ENCODE results near the gene SLC25A29.
"Not testable (repeated sequence)": the region's sequence is repeated elsewhere in the genome, so short reads cannot be mapped to it uniquely, and the experiment has no call there.

SLC25A29 gene

DNA sequence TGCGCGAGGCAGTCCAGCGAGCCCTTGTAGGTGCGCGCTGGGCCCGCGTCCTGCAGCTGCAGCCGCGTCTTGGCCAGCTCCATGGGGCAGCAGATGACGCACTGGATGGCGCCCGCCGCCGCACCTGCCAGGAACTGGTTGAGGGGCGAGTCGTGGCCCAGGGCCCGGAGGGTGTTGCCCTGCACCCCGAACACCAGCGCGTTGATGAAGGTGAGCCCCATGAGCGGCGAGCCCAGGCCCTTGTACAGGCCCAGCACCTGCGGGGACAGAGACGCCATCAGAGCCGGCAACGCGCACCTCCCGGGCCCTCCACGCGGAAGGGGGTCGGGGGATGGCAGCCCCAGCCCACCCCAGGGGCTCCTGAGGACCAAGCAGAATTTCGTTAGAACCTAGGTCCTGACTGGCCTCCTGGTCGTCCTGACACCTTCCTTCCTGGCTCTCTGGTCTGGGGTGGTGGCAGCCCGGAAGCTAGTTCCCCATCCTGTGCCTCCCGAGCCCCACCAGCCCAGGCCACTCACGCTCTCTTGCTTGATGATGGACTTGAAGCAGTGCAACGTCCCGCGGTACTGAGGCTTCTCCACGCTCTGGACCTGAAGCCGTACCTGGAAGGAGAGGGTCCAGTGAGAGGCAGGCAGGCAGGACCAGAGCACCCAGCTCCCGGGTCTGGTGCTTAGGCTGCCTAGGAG lies 13.3 kb downstream of the SLC25A29 start:
- no peak for DNase-seq

DNA sequence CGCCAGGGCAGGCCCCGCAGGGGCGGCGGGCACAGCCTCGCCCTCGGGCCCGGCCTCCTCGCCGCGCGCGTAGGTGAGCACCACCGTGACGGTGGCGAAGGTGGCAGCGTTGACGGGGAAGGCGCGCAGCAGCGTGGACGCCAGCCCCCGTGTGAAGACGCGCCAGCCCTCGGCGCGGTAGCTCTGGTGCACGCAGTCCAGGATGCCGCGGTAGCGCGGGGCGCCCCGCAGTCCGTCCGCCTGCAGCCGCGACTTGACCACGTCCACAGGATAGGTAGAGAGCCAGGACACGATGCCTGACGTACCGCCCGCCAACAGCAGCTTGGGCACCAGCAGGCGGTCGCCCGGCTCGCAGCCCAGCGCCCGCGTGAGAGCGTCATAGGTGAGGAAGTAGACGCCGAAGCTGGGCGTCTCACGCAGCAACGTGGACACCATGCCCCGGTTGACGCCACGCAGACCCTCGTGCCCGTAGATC lies 13.9 kb downstream of the SLC25A29 start:
- DNase-seq: no peak

DNA sequence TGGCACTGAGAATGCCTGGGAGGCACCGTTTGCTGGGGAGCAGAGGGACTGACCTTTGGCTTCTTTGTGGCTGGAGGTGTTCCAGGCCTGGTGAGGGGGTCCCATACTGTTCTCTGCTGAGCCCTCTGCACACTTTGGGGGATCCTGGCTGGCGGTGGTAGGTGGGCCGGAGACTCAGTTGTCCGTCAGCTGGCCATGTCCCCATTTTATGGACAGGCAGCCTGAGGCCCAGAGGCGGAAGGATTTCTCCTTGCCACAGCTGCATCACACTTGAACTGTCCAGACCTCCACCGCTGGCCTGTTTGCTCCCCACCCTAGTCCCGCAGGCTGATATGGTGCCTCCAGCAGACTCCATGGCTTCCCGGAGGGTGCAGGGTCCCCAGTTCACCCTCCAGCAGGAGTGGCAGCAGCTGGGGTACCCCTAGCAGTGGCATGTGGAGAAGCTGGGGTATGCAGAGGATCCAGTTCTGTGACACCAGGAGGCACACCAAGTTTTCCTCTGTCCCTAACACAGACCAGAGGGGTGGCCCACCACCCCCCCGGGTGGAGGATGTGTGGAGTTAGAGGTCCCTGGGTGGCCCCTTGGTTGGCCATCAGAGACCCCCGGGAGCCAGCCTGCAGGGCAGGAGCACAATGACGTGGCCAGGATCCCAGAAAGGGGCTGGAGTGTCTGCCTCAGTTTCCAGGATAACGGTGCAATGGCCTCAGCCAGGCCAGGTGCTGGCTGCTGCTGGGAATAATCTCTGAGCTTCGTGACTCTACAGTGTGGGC lies 14.8 kb downstream of the SLC25A29 start:
- DNase-seq: no peak

DNA sequence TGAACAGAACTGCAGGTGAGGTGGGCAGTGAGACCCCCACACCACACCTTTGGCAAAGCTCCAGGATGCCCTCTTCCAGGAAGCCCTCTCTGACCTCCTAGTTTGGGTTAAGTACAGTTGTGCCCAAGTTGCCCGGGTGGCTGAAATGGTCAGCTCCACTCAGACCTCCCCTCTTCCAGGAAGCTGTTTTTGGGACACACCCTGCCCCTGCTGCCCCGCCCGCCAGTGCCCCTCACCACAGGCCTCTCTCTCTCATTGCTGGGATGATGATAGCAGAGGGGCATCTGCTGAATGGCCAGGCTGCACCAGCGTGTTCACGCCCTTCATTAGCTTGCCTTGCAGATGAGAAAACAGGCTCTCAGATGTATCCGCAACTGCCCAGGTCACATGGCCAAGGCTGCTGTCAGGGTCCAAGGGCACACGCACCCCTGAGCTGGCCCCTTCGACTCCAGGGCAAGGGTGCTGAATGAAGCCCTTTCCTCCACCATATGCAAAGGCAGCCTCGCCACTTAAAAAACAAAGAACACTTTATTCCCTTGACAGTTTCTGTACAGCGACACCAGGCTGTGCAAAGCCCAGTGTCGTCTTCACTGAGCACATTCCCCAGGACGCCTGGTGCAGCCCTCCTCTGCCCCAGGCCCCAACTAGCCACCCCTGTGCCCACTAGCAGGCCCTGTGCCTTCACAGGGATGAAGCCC lies 15.5 kb downstream of the SLC25A29 start:
- DNase-seq: no peak

DNA sequence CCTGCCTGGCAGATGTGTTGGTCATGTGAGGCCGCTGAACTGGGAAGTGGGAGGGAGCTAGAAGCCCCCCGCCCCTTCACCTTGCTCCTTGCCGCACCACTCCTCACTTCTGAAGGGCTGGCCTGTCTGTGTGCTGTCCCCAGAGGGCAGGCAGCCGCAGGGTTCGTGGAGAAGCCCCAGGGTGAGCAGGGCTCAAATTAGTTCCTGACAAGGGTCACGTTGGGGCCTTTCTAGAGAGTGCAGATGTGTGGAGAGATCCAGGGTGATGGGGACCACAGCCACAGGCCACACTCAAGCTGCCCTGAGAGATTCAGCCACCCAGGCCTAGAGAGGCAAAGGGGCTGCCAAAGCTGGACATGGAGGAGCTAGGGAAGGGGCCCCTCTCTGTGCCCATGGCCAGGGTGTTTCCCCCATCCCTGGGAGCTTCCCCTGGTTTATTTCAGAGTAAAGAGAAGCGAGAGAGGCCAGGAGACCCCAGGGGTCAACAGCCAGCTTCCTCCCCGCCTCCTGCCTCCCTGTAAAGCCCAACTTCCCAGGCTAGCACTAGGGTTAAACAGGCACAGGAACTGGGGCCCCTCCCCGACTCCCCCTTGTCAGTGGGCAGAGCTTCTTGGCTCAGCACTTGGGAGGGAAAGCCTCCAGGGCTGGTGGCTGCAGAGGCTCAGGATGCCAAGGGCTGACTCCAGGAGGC lies 16.2 kb downstream of the SLC25A29 start:
- DNase-seq: no peak

DNA sequence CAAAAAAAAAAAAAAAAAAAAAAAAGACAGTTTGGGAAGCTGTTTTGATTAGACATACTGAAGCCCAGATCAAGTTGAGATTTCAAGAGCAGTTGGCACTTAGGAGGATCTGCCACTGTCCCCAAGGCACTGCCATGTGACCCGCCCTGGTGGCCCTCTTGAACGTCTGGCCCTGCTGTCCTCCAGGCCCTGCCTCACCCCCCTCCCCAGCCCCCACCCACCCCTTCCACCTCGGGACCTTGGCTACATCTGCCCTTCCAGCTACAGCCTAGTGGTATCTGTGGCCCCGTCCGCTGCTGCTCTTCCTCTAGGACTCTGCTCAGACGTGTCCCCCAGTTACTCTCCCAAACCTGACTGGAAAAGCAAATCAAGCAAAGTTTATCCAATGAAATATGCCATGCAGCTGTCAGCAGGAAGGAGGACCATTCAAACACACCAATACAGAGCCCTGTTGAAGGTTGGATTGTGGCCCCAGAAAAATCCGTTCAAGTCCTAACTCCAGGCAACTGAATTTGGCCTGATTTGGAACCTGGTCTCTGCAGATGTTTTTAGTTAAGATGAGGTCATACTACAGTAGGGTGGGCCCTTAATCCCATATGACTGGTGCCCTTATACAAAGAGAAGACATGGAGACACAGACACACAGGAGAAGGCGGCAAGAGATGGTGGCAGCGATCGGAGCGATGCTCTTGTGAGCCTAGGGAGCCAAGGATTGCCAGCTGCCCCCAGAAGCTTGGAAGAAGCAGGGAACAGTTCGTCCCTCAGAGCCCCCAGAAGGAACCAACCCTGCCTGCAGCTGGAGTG lies 17.7 kb downstream of the SLC25A29 start:
- no peak for DNase-seq

DNA sequence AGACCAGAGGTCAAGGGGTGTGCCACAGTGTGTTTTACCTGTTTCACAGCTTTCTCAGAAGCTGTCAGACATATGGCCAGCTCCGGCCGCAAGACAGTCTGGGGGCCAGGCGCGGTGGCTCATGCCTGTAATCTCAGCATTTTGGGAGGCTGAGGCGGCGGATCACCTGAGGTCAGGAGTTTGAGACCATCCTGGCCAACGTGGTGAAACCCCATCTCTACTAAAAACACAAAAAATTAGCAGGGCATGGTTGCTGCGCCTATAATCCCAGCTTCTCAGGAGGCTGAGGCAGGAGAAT lies 18.3 kb downstream of the SLC25A29 start:
- DNase-seq: not testable (repeated sequence)

DNA sequence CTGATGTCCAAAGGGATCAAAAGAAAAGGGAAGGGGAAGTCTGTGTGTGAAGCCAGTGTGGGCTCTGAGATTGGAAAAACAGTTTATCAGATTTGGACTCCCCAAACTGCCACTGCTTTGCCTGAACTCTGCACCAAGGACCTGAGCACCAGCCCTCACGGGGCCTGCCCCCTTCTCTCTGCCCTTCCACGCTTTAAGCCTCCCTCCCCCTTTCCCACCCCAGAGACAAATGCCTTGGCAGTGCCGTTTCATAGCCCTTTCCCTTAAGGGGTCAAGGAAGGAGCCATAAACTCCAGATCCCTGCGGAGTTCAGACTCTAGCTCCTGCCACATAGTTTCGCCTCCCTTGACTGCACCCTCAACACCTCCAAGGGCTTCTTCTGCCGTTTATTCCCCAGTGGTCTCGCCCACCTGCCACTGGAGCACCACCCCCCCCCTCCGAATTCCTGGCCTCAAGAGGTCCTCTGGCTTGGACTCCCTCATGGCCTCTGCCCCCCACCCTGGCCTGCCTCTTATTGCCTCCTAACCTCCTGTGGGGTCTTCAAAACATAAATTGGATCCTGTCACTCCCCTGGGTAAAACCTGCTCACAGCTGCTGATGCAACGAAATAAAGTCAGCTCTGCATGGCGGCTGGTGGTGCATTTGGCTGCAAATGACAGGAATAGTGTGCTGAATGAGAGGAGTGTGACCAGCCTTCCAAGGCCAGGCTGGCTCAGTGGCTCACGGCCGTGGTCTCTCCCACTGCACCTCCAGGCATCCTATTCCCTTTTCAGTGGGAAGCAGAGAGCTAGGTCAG lies 18.8 kb downstream of the SLC25A29 start:
- DNase-seq: no peak

DNA sequence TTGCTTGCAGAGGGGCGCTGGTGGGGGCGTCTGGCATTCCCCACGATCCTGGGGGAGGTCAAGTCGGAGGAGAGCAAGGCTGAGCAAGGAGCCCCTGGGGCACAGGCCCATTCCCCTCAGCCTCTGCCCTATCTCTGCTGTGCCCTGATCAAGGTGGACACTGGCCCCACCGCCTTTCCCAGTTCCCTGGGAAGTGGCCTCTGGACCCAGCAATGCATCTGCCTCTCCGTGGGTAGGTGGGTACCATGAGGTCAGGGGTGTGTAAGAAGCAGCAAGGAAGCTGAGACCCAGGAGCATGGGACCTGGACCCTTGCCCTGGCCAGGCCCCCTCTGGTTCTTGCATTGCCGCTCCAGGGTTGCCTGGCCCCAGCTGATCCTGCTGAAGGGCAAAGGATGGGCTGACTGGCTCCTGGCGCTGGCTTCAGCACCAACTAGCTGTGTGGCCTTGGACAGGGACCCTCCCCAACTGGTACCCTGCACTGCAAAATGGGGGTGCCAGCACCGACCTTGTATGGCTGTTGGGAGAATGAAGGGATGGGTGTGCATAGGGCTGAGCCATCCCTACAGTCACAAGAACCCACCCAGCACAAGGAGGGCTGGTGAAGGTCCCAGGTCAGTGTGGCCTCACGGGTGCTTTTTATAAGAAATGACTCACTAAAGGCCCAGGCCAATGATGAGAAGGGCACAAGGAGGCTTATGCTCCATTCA lies 19.6 kb downstream of the SLC25A29 start:
- no peak for DNase-seq

DNA sequence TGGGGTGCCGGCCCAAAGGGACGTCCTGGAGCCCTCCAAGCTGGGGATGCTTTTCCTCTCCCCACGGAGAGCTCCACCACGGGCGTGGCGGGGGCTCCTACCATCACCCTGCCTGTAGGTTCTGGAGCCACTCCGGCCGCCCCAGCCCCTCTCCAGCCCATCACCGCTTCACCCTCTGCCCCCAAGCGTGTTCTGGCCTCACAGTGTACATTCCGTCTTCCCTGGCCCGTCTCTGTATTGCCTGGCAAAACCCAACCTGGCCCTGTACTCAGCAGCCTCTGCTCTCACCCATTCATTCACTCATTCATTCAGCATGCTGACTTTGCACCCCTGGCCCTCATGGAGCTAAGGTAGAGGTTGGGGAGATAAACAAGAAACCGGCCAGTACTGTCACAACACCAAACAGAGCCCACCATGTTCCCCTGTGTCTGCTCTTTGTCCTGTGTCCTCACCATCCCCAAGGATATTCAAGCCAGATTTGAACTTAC lies 20.3 kb downstream of the SLC25A29 start:
- DNase-seq: no peak

DNA sequence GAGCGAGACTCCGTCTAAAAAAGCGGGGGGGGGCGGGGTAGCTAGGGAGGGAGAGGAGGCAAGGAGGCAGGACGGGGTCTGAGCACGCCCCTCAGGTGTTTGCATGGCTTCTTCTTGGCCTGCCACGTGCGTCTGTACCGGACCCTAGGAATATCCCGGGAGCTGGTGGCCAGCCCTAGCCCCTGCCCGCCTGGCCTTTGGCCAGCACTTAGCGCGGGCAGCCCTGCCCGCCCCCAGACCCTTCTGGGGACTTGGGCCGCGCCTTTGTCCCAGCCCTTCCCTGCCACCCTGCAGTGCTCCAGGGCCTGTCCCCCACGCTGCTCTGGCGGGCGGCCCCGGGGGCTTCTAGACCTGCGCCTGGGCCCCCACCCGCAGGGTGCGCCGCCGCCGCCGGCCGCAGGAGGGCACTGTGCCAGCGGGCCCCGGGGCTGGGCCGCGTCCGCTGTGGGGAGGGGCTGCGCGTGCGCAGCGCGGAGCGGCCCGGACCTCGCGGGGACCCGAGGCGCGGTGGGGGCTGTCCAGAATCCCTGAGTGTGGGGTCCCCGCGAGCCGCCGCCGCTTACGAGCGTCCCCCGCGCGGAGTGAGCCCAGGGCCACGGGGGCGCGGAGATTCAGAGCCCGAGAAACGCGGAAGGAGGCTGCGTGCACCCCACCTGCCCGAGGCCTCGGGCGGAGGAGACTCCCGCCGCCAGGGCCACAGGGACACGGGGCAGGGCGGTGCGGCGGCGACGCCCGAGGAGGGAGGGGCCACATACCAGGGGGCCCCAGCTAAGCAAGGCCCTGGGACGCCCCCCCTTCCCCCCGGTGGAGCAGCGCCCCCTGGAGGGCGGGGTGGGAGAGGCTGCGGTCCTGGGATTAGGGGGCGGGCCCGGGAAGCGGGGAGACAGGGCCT lies 21.0 kb downstream of the SLC25A29 start:
- DNase-seq: no peak

DNA sequence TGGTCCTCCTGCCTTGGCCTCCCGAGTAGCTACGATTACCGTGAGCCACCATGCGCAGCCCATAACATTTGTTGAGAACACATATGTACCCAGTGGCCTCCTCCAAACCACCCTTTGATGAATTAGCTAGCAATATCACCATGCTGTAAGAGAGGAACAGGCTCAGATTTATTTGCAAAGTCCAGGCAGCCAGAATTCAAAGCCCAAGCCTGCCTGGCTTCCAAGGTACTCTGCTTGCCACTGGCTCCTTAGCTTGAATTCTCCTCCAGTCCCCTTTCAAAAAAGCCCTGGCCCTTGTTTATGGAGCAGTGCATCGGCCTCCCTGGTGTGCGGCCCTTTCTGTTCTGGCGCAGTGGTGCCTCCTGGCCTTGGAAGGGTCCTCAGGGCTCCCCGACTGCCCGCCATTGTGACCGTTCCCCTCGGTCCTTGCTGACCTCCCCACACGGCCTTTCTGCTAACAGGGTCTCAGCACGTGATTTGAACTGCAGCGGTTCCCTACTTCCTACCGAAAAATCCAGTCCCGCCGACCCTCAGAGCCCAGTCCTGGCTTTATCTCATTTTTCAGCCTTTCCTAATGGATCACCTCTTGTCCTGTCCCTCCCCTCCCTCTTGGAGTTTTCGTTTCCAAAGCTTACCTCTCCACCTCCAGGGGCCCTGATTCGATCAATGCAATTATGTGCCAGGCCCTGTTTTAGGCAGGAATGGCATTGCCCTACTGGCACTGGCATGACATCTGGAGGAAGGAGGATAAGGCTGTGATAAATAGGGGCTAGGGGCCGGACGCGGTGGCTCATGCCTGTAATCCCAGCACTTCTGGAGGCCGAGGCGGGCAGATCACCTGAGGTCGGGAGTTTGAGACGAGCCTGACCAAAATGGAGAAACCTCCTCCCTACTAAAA lies 22.0 kb downstream of the SLC25A29 start:
- no peak for DNase-seq

DNA sequence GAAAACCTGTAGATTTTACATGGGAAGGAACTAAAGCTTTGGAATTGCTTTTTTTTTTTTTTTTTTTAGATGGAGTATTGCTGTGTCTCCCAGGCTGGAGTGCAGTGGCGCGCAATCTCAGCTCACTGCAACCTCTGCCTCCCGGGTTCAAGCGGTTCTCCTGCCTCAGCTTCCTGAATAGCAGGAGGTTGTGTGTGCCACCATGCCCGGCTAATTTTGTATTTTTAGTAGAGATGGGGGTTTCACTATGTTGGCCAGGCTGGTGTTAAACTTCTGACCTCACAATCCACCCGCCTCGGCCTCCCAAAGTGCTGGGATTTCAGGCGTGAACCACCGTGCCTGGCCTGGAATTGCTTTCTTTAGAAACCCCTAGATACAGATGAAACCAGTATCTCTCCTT lies 22.8 kb downstream of the SLC25A29 start:
- not testable (repeated sequence) for DNase-seq

DNA sequence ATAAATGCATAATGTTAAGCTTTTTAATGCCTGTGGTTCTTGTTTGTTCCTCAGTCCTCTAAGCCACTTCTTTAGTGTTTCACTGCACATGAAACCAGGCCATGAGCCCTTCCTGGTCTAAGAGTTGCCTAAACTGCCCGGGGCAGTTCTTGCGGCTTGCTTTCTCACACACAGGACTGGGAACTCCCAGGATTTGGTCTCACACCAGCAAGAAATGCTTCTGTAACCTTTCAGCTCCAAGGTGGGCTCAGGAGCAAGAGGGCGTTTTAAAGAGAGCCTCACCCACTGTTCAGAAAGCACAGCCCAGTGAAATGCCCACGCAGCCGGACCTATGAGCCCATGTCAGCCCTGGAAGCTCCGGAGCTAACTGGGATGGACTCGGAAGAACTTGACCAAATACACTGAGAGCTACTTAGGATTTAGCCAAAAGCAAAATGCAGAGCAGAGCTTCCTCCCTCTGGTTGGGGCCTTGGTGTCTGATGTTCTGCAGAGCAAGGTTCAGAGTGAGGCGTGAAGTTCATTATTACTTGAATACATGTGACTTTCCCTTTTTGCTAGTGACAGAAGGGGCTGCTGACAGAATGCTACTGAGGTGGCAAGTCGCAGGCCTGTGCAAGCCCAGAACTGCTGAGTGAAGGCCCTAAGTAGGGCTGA lies 23.4 kb downstream of the SLC25A29 start:
- no peak for DNase-seq

DNA sequence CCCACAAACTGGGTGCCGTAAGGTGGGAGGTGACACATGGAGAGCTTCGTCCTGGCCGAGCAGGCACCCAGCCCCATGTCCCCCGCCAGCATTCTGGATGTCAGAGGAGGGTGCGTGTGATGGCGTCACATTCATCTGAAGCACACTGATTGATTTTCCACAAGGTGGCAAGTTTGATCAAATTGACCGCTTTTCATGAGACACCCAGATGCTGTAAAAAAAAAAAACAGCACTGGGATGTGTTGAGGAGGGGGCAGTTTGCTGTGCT lies 24.2 kb downstream of the SLC25A29 start:
- DNase-seq: no peak

DNA sequence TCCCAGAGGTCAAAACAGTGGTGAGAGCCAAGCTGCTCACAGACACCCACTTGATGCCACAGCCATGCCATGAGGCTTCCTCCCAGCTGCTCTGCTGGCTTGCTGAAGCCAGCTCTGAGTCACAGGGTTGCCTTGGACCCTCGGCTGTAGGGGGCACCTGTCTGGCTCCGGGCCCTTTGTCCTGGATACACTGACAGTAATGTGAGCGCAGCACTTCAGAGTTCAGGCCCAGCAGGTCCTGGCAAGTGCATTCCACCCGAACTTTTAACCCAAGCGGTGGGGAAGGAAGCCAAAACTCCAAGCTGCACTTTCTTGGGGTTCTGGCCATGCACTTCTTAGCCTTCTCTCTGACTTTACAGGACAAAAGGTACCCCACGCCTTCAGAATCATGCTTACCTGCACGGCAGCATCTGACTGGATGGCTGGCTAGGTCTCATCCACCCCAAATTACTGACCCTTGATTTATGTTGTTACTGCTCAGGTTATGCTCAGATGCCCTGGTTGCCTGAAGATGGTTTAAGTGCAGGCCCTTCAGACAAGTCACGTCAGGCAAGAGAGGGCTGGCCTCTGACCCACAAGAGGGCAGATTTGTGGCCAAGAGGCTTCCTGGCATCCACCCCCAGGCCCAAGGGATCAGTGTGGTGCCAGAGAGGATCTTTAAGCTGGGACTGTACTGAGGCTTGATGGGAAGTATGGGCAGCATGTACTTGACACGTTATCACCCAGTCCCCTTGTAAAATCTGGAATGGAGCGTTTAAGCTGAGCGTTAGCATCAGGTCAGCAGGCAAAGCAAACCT lies 24.8 kb downstream of the SLC25A29 start:
- DNase-seq: no peak

DNA sequence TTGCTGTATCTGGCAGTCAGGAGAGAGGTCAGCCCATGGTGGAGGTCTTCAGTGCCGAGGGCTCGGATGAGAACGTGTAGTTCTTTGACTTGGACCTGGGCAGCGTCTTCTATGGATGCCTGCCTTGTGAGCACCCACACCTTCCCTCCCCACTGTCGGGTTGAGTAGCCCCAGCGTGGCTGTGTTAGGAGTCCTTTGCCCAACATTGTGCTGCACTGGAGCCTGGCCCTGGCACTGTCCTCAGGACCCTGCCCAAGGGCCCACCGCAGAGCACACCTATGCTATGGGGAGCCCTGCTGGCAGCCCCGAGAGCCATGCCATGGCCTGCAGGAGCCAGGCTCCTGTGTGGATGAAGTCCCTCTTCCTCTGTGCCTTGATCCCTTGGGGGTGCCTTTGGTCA lies 26.7 kb downstream of the SLC25A29 start:
- no peak for DNase-seq

DNA sequence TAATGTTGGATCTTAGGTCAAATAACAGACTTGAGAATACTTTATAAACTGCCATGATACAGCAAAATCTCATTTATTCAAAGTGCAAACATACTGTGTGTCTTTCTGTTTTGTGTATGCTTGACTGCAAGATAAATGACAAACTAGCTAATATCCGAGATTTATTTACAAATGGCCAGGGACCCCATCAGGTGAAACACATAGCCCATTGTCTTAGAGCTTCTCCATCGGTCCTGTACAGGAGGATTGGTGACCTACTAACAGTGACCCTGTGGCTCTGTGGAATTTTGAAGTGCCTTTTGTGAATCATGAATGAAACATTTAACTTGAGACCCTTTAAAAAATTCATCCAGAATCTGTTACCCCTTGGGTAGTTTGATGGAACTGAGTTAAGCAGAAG lies 27.1 kb downstream of the SLC25A29 start:
- DNase-seq: no peak
